Measurements from ENCODE around the gene FUZ.

GRCh38 chr19:49809160-49809940 lies 3.7 kb downstream of the FUZ start:
- TF ChIP-seq TAF1 (conservative IDR thresholded peaks at IDR 0.05) = no peak
- no peak for TF ChIP-seq CTCF (IDR thresholded peaks at IDR 0.05; ENCODE audit: low read depth, low read length, missing input control)

Measured in liver (tissue), 3 donors.